HEK293T (cell line): ENCODE data around the gene PRIMA1.

Experiments used
- BHLHE40 ChIP-seq: fragments of 450-650 bp; IDR thresholded peaks from 2 replicates; pipeline ENCODE4 v1.6.1; 2016; ENCODE audit warnings: mild to moderate bottlenecking, moderate library complexity, borderline replicate concordance
- CTBP1 ChIP-seq: fragments of 450-650 bp; IDR thresholded peaks from 2 replicates; pipeline ENCODE4 v1.6.1; 2016; ENCODE audit warnings: borderline replicate concordance
- ELF4 ChIP-seq: fragments of 450-650 bp; IDR thresholded peaks from 2 replicates; pipeline ENCODE4 v1.6.1; 2017; ENCODE audit warnings: antibody characterized with exemption
- FOXK2 ChIP-seq: fragments of 450-650 bp; IDR thresholded peaks from 2 replicates; pipeline ENCODE4 v1.6.1; 2016; ENCODE audit warnings: mild to moderate bottlenecking
- FOXM1 ChIP-seq: fragments of 450-650 bp; IDR thresholded peaks from 2 replicates; pipeline ENCODE4 v1.6.1; 2017; ENCODE audit warnings: mild to moderate bottlenecking, borderline replicate concordance
- HDGF ChIP-seq: fragments of 450-650 bp; IDR thresholded peaks from 2 replicates; pipeline ENCODE4 v1.6.1; 2017; ENCODE audit warnings: antibody characterized with exemption, borderline replicate concordance
- PKNOX1 ChIP-seq: fragments of 450-650 bp; IDR thresholded peaks from 2 replicates; pipeline ENCODE4 v1.6.1; 2016
- SUZ12 ChIP-seq: fragments of 450-650 bp; IDR thresholded peaks from 2 replicates; pipeline ENCODE4 v1.6.1; 2016; ENCODE audit warnings: mild to moderate bottlenecking
- TARDBP ChIP-seq: fragments of 450-650 bp; IDR thresholded peaks from 2 replicates; pipeline ENCODE4 v1.6.1; 2016

- TF ChIP-seq ELF4 (no peak), TARDBP (no peak), HDGF (no peak), CTBP1 (no peak), FOXM1 (no peak), SUZ12 (no peak), BHLHE40 (no peak), PKNOX1 (no peak), FOXK2 (no peak)
Observed at GRCh38 chr14:93787465-93788292, 606 bp downstream of the PRIMA1 start.
